Astrocyte of the cerebellum (primary cell): ENCODE measurements around the gene IL2RA.

Experiments
- DNase-seq: peaks from one replicate; pipeline ENCODE4 v3.0.0-alpha.2; 2011; ENCODE audit warnings: low read depth
- H3K4me3 ChIP-seq: 2 replicates; pipeline ENCODE4 v1.5.1; 2011; ENCODE audit warnings: mild to moderate bottlenecking, low read depth, low read length, moderate library complexity
- CTCF ChIP-seq: IDR thresholded peaks from 2 replicates; pipeline ENCODE4 v1.5.1; 2012; ENCODE audit warnings: low read length, low read depth, moderate library complexity, mild to moderate bottlenecking; ENCODE audit errors: missing control alignments
- in situ Hi-C: cut with HindIII; loops from 2 replicates; pipeline ENCODE4 v1.10.0; 2017; ENCODE audit warnings: low sequenced_read_pairs

IL2RA gene

GRCh38 chr10:5999440-6000165, 62.6 kb downstream of the IL2RA start:
- no peak overlapping the region for H3K4me3 ChIP-seq
- no peak for TF ChIP-seq CTCF
- no peak for DNase-seq
- in situ Hi-C loops, result no loop called here

DNA sequence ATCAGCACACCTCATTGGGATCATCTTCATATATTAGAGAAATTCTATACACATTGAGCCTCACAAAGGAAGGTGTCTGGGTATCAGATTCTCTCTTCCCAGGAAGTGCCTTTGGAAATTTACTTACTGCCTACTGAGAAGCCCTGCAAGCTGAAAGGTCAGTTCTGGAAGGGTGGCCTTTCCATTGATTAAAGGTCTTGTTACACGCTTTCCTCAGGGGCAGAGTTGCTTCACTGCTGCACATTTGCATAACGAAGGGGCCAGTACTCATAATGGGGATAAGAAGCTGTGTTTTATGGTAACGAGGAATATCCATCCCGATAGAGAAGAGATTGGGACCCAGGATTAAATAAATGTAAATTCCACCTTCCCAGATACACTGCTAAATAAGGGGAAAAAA, 65.5 kb downstream of the IL2RA start:
- no peak for TF ChIP-seq CTCF
- no peak overlapping the region for H3K4me3 ChIP-seq
- in situ Hi-C loops, result no loop called here
- DNase-seq, result no peak

DNA sequence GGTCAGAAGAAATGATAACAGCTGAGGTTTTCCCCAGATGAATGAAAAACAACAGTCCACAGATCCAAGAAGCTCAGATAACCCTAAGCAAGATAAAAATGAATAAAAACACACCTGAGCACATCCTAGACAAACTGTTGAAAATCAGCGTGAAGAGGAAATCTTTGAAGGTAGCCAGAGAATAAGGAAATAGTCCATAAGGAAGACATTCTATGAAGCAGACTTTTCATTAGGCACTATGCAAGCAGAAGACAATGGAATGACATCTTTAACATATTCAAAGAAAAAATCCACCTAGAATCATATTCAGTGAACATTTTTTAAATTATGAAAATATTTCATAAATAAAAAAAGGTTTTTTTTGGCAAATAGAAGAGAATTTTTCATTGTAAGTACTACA, 69.8 kb downstream of the IL2RA start:
- in situ Hi-C loops, result no loop called here
- DNase-seq, result no peak
- TF ChIP-seq CTCF, result no peak
- no peak overlapping the region for H3K4me3 ChIP-seq

GRCh38 chr10:5991708-5992107, 70.5 kb downstream of the IL2RA start:
- no peak for TF ChIP-seq CTCF
- in situ Hi-C loops, result no loop called here
- H3K4me3 ChIP-seq, result no peak overlapping the region
- no peak for DNase-seq

- H3K4me3 ChIP-seq, result no peak overlapping the region
- TF ChIP-seq CTCF, result no peak
- in situ Hi-C loops, result no loop called here
- no peak for DNase-seq
Measured at GRCh38 chr10:5989756-5990155, 72.4 kb downstream of the IL2RA start.

- TF ChIP-seq CTCF, result no peak
- in situ Hi-C loops, result no loop called here
- H3K4me3 ChIP-seq, result no peak overlapping the region
- no peak for DNase-seq
Measured at GRCh38 chr10:5988336-5988920, 73.7 kb downstream of the IL2RA start.
